NCI-H1694 (cell line): ENCODE measurements around the gene CCL28.
A peak's percentile ranks its signal among the peaks of the same experiment; 100 is the strongest.
"Not testable (repeated sequence)": the region's sequence is repeated elsewhere in the genome, so short reads cannot be mapped to it uniquely, and the experiment has no call there.

Experiments
- DNase-seq: peaks from one replicate; lab custom pipeline; 2025; lab: John Stamatoyannopoulos, UW

The CCL28 gene

DNA sequence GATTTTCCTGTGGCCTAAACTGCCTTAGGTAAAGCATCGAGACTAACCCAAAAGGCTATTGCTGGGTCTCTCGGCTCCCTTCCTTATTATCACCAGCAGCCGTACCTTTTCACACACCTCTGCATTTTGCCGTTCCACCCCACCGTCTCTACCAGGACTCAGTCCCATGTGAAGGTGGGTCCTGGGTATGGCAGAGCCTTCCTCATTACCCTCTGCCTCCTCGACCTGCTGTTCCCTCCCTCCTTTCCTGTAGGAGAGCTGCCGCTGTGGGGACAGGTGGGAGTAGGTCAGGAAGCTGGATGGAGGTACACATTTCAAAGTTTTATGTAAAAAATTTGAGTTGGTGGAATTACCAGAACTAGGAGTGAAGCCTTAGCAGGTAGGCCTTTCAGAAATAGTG is 1.8 kb downstream of the CCL28 start:
- no peak for DNase-seq

DNA sequence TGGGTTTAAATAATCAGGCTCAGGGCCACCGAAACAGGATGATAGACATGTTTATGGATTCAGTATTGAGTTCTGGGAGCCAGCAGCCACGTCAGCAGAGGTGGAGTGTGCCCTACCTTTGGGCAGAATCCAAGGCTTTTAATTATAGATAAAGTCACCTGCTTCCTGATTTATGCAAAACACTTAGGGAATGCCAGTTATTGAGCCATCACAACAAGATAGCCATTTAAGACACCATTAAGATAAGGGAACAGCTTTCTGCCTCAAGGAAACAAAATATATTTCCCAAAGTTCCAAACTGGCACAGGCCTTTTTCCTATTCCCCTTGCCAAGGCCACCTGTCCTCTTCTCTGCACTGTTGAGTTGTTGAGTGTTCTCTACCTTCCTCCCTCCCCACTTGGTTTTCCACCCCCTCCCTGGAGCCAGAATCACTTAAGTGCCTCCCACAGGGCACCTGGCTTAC is 2.4 kb downstream of the CCL28 start:
- DNase-seq, result no peak

DNA sequence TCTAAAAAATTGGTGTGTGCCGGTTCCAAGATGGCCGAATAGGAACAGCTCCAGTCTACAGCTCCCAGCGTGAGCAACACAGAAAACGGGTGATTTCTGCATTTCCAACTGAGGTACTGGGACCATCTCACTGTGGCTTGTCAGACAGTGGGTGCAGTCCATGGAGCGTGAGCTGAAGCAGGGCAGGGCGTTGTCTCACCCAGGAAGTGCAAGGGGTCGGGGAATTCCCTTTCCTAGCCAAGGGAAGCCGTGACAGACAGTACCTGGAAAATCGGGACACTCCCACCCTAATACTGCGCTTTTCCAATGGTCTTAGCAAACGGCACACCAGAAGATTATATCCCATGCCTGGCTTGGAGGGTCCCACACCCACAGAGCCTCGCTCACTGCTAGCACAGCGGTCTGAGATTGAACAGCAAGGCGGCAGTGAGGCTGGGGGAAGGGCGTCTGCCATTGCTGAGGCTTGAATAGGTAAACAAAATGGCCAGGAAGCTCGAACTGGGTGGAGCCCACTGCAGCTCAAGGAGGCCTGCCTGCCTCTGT is 9.6 kb downstream of the CCL28 start:
- DNase-seq, result not testable (repeated sequence)

DNA sequence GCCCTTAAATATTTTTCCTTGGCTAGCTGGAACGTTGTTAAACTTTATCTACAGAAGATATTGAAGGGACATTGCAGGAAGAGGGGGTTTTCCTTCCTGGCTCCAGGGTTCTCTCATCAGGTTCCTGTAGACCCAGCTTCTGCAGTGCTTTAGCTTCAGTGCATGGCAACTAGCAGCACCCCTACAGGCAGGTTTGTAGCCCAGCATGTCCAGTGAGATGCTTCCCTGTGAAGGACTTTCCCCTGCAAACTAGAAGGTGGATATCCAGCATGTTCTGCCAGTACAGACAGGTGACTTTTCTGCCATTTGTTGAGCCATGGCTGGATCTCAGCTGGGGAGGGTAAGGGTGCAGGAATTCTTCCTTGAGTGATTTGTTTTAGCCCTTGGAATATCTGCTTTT is 10.4 kb downstream of the CCL28 start:
- no peak for DNase-seq

DNA sequence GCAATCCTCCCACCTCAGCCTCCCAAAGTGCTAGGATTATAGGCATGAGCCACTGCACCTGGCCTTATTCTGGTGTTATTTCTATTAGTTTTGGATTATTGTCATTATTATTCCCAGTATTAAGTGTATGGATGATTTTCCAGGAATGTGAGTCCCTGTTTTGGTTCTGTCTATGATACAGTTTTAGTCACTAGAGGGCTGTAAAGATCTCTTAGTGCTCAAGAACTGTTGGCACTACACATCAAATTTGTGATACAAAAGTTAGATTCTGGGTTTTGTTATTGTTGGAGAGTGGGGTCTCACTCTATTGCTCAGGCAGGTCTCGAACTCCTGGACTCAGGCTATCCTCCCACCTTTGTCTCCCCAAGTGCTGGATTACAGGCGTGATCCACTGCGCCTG is 12.1 kb downstream of the CCL28 start:
- DNase-seq, result no peak

DNA sequence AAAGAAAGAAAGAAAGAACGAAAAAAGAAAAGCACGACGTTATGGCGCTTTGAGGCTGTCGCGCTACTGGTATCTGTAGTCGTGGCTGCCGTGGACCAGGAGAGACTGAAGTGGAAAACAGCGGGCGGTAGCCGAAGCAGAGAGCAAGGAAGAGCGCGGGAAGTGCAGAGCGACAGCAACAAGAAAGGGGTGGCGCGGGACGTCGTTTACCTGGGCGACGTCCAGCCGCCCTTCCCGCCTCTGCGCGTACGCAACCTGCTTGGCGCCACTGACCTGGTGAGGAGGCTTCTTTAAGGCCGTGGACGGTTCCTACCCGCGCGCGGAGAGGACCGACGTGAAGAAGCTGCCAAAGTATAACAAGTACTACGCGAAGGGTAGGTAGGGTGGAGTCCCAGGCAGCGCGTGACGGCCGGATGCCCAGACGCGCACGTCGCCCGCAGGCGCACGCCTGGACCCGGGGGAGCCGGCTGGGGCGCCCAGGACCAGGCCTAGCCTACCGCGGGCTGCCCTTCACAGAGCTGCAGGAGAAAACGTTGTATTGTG is 15.4 kb downstream of the CCL28 start:
- no peak for DNase-seq

DNA sequence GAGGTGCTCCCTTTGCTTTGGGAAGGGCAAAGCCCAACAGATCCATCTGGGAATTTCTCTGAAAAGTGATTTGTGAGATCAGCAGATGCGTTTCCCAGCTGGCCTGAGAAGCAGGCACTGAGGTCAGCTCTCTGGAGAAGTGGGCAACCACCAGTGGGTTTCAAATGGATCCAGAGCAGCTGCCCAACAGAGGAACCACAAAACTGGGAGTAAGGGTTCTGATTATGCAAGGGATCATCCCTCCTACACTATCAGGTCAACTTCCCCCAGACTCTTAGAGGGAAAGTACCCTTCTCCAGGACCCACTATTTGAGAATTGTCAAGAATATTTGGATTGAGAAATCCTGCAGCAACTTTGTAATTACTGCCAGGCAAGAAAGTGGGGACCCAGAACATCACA is 21.7 kb downstream of the CCL28 start:
- DNase-seq, result no peak

DNA sequence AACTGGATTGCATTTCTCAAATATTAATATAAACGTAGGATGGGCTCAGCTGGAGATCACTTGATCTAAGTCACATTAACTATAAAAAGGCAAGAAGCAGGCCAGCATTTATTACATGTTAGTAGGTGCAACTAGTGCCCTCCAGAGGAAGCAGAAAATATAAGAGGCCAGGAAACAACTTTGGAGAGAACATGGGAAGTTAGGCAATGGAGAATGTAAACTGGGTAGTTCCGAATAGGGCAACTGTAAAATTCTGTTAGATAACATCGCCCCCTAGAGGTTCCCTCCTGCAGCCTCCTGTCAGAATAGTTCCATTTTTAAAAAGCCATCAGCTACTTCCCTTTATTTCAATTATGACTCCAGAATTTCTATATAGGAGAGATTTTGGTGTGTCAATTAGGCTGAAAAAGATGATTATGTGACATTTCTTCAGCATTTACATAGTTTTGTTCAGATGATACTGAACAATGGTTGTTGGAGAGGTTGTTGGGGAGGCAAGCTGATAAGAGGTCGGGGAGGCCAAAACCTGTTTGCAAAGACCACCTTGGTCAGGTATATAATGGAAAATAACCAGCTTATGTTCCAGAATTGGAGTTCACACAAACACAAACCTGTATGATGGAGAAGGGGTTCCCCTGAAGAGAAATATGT is 22.4 kb downstream of the CCL28 start:
- DNase-seq, result peak; percentile 98

DNA sequence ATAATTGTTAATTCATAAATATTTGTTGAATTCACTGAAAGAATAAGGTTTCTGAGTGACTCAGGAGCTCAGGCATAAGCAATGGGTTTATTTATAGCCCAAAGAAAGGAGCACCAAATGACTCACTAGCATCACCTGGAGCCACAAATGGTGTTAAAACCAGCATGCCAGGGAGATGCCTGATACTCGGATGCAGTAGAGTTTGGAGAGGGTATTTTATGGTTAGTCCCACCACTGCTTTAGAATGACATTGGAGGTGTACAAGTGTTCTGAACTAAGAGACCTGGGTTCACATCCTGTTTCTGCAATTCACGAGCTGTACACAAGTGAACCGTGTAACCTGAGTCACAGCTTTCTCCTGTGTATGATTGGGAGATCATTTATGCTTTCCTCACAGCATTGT is 25.2 kb downstream of the CCL28 start:
- no peak for DNase-seq

DNA sequence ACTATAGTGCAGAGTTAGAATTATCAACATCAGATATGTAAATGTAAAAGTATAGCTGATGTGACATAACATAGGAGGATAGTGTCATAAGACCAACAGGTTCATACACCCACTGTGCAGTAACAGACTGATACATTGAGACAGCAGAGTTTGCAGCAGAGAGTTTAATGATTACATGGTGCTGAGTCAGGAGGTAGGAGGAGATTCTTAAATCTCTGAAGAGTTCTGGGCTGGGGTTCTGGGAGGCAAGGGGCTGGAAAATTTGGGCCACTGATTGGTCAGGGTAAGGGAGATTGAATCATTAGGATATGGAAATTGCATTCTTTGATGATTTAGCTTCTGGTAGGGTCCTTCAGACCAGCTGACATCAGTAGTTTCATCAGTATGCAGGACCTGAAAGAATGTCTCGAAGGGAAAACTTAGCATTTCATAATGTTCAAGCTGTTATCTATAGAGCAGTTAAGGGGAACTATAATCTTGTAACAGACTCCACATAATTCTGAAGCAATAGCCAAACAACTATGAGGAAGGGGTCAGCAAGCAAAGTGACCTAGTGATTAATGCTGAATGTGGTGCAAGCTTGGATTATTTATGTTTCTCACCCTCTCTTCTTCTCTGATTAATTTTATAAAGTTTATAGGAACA is 35.6 kb downstream of the CCL28 start:
- no peak for DNase-seq

DNA sequence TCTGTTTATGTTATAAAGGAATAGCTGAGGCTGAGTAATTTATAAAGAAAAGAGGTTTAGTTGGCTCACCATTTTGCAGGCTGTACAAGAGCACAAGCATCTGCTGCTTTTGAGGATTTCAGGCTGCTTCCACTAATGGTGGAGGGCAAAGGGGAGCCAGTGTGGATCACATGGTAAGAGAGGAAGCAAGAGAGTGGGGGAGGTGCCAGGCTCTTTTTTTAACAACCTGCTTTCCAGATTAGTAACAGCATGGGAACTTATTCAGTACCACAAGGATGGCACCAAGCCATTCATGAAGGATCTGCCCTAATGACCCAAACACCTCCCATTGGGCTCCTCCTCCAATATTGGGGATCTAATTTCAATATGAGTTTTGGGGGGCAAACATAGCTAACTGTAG is 40.4 kb downstream of the CCL28 start:
- no peak for DNase-seq

DNA sequence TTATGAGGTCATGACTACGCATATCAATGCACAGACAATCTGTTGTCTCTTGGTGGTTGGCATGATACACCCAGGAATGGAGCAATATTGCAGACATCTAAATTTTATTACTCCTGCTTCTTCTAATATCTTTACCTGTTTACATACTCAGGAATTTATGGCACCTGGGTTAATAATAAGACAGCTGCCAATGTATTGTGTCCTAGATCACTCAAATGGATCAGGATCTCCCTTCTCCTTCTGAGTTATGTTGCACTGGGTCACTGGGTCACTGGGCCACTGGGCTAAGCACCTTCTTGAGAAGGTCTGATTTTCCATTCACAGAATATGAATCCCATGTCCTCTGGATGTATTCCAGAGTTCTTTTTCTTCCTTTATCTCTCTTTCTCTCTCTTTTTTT is 41.8 kb downstream of the CCL28 start:
- no peak for DNase-seq

DNA sequence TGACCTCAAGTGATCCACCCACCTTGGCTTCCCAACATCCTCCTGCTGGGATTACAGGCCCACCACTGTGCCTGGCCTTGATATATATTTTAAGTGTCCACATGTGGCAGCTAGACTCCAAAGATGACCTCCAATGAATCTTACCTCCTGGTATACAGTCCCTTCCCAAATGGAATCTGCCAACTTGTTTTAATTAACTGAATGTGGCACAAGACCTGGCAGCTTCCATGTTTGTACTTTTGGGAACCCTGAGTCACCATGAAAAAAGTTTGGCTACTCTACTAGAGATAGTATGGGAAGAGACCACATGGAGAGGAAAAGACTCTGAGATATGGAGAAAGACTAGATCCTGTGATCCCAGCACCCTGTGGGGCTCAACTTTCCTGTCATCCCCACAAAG is 42.5 kb downstream of the CCL28 start:
- no peak for DNase-seq

DNA sequence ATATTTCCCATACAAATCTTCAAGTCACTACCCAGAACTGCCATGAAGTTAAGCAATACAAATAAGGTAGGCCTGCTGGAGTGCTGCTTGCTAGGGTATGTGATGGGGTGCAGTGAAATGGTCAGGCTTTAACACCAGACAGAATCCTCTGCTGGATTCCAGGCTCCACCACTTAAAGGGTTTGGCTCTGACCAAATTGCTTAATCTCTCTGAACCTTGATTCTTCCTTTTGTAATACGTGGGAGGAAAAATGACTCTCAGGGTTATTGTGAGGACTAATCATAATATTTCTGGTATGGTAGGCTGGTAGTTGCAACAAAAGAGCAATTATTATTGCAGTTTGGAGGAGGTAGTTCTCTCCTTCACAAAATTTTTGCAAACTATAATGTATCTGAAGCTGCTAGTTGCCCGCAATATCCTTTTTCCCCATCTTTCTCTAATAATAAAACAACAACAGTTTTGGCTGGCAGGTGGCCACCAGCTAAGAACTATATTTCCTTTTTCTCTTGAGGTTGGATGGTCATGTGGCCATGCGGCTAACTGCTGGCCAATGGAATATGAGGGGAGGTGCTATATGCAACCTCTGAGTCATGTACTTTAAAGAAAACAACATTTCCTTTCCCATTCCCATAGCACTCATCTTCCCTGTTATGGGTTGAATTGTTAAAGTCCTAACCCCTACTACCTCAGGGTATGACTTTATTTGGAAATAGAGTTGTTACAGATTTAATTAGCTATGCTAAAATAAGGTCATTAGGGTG is 44.1 kb downstream of the CCL28 start:
- no peak for DNase-seq

DNA sequence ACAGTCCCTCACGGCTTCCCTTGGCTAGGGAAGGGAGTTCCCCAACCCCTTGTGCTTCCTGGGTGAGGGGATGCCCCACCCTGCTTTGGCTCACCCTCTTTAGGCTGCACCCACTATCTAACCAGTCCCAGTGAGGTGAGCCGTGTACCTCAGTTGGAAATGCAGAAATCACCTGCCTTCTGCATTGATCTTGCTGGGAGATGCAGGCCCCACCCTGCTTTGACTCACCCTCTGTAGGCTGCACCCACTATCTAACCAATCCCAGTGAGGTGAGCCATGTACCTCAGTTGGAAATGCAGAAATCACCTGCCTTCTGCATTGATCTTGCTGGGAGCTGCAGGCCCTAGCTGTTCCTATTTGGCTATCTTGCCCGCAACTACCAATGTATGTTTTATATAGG is 44.7 kb downstream of the CCL28 start:
- DNase-seq, result no peak

DNA sequence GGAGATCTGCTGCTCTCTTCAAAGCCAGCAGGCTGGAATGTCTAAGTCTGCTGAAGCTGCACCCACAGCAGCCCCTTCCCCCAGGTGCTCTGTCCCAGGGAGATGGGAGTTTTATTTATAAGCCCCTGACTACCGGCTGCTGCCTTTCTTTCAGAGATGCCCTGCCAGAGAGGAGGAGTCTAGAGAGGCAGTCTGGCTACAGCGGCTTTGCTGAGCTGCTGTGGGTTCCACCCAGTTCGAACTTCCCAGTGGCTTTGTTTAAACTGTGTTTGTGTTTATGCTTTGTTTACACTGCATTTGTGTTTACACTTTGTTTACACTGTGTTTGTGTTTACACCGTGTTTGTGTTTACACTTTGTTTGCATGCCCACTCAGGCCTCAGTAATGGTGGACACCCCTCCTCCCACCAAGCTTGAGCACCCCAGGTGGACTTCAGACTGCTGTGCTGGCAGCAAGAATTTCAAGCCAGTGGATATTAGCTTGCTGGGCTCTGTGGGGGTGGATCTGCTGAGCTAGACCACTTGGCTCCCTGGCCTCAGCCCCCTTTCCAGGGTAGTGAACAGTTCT is 45.4 kb downstream of the CCL28 start:
- DNase-seq, result not testable (repeated sequence)

DNA sequence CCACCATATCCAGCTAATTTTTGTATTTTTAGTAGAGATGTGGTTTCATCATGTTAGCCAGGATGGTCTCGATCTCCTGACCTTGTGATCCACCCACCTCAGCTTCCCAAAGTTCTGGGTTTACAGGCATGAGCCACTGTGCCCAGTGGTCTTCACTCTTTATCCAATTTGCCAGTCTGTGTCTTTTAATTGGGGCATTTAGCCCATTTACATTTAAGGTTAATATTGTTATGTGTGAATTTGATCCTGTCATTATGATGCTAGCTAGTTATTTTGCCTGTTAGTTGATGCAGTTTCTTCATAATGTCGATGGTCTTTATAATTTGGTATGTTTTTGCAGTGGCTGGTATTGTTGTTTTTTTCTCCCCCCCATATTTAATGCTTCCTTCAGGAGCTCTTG is 47.0 kb downstream of the CCL28 start:
- not testable (repeated sequence) for DNase-seq

DNA sequence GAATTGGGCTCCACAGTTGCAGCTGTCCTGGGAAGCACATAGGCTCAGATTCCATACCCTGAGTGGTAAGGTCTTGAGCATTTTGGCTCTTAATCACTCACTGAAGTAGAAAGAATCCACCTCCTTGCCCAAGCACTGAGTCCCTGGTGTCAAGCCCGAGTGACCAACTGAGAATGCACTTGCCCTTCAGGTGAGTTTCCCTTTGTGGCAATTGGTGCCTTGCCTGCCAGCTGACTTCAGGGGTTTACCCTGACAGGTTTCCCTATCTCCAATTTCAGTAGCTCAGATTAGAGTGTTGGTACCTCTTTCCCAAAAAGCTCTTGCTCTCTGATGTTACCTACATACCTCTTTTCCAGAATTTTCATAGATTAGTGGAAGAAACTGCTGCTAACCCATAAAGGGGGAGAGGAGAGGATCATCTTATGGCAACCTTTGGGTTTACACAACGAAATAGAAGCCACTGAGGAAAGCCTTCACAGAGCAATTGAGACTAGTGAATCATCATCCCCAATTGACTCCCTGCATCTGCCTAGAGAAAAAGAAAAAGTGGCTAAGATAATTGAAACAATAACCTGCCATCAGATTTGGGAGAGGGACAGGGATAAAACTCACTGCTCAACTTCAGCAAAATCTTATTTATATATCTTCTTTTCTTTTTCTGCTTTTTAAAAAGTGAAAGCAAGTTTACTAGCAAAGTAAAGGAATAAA is 48.6 kb downstream of the CCL28 start:
- DNase-seq, result no peak

DNA sequence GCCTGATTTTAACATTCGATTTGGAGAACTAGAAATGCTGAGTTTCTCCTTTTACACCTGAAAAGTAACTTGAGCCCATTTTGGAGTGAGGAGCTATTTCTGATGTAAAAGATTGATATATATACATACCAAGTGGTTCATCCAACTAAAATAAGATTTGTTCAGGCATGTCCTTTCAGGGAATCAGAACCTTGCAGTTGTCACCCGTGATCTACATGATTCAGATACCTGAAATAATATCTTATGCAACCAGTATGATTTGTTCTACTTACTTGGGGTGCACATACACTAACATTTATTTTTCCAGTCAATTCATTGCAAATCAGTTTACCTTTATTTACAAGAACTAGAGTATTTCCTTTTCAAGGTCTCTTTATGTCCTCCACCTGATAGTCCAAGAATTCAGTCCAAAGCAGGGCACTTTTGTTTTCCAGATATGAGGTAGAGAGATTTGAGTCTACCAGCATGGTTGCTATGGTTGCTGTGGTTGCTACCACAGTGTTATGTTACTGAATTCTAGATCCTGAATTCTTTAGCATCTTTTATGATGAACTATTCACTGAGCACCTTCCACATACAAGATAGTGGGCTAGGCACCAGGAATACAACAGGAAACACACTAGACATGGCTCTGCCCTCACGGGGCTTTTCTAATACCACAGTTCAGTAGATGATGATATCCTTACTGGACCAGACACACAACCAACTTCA is 49.3 kb downstream of the CCL28 start:
- DNase-seq, result no peak

DNA sequence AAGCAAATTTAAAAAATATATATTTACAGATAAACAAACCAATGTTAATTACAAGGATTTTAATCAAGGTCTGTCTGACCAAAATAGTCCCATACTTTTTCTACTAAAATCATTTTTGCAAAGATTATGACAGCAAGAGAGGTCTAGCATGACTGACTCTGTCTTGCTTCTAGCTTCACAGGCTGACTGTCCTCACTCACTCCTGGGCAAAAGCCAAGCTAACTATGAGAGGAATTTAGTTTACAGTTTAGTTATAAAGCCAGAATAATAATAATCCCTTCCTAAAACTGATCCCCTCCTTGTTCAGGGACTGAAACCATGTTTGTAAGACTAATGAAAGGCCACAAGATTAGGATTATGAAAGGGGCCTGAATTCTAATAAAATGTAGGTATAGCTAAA is 53.5 kb downstream of the CCL28 start:
- no peak for DNase-seq

DNA sequence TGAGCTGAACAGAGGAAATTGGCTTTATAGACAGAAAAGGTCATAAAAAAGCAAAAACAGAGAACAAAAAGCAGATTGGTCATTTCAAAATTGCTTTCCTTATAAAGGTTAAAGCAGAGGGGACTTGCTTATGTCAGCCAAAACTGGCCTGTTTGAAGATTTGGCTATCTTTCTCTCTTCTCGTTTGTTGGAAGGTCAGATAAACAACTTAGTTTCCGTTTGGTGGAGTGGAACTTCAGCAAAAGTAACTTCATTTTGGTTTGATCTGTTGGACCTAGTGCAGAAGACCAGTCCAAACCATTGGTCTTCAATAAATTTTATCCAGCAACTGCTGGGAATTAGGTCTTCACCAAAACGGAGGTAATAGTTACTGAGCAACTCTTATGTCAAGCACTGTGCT is 53.9 kb downstream of the CCL28 start:
- DNase-seq, result no peak
